Inflammatory macrophage treated with lipopolysaccharide for 4 hours (primary cell): ENCODE measurements around the gene RGS3.
"Not testable (repeated sequence)": the region's sequence is repeated elsewhere in the genome, so short reads cannot be mapped to it uniquely, and the experiment has no call there.

Source experiments
- DNase-seq: peaks from one replicate; pipeline ENCODE4 v3.0.0-alpha.2; 2020

RGS3 gene

GRCh38 chr9:113463418-113464285, at the start of gene RGS3:
Gene RGS3, plus strand, starts transcription at chr9:113463727. Its CDS starts 76 bp downstream, at chr9:113463803.
- DNase-seq, result no peak

DNA sequence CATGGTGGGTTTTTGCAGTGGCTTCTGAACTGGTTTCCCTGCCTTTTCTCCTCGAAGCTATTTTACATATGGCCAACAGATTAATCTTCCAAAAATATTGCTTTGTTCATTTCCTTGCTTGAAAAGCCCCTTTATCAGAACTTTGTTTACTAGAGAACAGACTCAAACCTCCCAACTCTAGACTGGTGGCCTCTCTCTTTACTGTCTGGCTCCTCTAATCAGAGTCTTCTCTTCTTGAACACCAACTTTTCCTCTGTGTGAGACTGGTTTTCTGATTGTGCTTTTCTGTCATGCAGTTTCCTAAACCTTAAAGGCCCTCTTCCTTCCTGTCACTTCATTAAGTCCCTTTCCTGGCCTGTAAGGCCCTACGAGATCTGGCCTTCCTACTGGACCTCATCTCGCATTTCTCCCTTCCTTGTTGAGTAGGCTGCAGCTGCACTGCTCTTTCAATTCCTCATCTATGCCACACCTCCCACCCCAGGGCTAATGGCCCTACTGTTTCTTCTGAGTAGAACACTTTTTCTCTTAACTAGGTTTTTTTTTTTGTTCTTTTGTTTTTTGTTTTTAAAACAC, 47.3 kb upstream of the RGS3 start:
- DNase-seq, result peak; percentile 82

DNA sequence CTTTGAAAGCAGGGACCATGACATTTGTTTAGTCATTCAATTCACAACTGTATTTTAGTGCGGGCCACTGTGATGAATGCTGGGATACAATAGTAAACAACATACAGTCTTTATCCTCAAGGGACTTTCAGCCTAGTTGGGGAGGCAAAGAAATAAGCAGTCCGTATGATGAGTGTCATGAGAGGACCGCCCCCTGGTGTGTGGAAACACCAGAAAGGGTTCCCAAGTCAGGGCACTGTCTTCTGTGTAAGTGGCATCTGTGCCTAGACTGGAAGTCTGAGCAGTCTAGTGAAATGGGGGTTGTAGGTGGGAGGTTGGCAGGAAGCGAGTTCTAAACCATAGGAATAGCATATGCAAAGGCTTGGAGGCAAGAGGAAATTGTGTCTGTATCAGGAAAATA, 46.2 kb upstream of the RGS3 start:
- DNase-seq, result peak; percentile 30

- no peak for DNase-seq
Observed at GRCh38 chr9:113421726-113422125, 41.8 kb upstream of the RGS3 start.

DNA sequence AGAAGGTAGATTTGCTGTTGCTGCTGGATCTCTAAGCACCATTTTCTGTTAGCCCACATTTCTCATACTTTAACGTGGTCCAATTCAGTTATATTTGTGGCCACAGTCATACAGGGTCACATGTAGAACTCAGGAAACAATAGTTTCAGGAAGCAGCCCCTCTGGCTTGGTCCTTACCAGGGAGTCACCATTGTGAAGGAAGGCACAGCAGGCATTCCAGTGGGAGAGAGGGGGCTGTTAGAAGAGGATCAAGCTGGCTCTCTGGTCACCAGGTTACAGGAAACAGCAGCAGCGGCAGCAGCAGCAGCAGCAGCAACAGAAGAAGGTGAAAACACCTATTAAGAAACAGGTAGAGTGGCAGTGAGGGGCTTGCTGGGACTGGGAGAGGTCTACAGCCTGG, 38.5 kb upstream of the RGS3 start:
- DNase-seq, result no peak

DNA sequence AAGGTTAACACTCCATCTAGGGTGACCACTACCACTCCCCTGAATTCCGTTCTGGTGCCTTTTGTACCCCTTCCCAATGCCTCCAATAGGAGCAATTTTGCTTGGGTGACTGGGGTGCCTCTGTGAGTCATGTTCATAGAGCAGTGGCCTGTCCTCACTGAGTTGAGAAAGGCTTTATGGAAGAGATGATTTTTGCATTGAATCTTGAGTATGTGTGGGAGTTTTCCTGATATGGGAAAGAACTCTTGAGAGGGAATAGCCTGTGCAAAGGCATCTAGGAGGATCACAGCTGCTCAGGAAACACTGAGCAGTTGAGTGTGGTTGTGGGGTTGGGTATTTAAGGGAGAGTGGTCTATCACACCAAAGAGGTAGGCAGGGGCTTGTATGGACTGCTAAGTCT, 36.8 kb upstream of the RGS3 start:
- no peak for DNase-seq

DNA sequence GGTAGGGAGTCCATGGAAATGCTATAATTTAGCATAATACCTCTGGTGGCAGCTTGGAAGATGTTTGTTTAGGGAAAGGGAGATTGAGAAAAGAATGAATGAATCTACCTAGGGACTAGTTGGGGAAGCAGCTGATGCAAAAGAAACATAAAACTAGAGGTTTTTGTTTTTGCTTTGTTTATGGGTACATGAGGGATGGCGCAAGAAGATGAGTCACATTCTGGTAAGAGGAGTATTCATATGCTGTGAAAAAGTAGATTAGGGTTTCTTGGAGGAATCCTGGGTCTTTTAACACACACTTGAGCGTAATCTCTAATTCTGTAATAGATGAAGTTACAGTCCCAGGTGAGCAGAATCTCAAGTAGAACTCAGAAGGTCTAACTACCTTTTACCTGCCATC, 35.9 kb upstream of the RGS3 start:
- DNase-seq, result peak; percentile 61

DNA sequence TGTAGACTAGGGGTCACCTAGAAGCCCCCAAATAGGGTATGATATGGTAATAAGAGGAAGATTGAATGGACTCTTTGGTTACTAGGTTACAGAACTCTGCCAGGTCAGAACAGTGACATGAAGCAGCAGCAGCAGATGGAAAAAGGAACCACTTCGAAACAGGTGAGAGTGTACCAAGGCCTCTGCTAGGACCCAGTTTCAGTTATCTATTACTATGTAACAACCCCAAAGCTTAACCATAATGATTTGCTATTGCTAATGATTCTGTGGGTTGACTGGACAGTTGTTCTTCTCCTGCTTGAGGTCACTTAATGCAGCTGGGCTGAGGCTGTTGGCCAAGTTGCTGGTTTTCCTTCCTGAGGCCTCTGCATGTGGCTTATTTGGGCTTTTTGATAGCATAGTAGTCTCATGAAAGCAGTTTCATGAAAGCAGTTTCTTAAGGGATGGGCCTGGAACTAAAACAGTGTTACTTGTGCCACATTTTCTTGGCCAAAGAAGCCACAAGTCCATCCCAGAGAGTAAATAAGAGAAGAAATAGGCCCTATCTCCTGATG, 35.4 kb upstream of the RGS3 start:
- no peak for DNase-seq

DNA sequence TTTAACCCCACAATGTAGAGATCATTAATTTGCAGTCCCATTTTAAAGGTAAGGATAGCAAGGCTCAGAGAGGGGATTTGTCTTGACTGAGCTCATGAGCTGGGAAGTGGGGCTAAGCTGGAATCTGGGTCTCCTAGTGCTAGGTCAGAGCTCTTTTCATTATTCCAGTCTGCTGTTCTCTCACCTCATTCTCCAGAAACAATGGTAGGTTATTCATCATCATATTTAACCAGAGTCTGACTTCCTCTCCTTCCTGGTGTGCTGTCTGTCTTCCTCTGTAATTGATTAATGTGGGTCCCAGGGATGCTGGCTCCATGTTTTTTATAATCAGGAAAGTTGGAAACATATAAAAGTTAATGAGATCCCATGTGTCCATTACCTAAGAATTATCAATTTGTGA, 32.3 kb upstream of the RGS3 start:
- no peak for DNase-seq

DNA sequence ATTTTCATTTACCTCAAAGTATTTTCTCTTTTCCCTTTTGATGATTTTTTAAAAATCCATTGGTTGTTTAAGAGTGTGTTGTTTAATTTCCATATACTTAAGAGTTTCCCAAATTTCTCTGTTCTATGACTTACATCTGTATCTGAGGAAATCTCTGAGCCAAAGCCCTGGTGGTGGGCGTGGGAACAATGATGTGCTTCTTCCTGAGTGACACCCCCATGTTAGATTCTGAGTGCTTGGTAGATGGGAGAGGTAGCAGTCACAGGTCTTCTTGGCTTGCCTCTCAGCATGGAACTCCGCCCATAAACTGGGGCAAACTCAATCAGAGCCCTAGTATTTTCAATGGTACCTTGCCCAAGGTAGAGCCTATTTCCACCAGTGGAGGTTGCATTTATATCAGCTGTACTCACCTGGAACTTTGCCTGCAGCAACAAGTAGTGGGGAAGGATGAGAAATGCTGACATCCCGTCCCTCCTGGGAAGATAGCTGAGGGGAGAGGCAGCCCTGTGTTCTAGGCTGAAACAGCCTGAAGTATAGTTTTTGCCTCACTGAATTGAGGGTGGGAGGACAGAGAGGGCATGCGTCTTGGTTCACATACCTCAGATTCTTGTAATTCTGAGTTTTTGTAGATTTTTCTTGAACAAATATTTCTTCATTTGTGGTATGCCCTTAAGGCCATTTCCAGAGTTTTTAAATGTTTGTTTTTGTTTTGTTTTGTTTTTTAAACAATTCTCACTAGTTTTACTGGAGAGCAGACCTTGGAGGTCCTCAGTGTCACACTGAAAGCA, 26.6 kb upstream of the RGS3 start:
- peak; percentile 72 for DNase-seq

DNA sequence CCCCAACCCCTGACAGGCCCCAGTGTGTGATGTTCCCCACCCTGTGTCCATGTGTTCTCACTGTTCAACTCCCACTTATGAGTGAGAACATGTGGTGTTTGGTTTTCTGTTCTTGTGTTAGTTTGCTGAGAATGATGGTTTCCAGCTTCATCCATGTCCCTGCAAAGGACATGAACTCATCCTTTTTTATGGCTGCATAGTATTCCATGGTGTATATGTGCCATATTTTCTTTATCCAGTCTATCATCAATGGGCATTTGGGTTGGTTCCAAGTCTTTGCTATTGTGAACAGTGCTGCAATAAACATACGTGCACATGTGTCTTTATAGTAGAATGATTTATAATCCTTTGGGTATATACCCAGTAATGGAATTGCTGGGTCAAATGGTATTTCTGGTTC, 25.8 kb upstream of the RGS3 start:
- not testable (repeated sequence) for DNase-seq

GRCh38 chr9:113444736-113445135, 18.8 kb upstream of the RGS3 start:
- DNase-seq, result no peak

- DNase-seq, result peak; percentile 38
Observed at GRCh38 chr9:113446323-113446740, 17.2 kb upstream of the RGS3 start.

- no peak for DNase-seq
Observed at GRCh38 chr9:113449376-113449775, 14.2 kb upstream of the RGS3 start.

- DNase-seq, result no peak
Observed at GRCh38 chr9:113452113-113452605, 11.4 kb upstream of the RGS3 start.

- DNase-seq, result no peak
Observed at GRCh38 chr9:113454914-113455761, 8.4 kb upstream of the RGS3 start.

GRCh38 chr9:113456235-113456634, 7.3 kb upstream of the RGS3 start:
- no peak for DNase-seq

DNA sequence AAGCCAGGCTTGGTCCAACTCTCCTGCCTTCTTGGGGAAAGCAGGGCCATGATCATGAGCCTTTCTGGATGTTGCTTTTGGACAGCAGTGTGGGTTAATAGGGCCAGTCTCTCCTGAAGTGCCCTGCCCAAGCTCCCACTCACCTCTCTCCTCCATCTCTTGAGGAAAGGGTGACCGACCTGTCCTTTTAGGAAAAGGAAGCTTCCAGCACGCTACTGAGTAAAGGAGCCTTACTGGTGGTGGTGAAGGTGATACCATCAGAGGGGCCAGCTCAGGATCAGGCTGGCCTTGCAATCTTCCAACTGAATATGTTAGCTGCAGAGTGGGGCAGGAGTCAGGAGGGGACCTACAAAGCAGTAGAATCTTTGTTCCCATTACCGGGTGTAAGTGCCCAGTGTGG, 2.2 kb upstream of the RGS3 start:
- DNase-seq, result no peak

DNA sequence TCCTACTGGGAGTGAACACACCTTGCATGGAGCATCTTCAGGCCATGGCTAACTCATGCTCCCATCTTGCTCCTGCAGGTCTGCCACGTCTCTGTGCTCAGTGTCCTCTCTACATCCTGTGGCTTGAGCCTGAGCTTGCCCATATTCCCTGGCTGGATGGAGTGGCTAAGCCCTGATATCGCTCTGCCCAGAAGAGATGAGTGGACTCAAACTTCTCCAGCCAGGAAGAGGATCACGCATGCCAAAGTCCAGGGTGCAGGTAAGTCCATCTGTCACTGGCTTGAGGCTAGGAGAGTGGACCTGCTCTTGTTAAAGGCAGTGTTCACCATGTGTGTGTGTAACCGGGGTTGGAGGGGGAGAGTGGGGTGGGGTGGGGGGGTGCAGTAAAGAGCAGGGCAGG, 1.6 kb upstream of the RGS3 start:
- DNase-seq, result no peak

- DNase-seq, result no peak
Observed at GRCh38 chr9:113462781-113463286, 693 bp upstream of the RGS3 start.

DNA sequence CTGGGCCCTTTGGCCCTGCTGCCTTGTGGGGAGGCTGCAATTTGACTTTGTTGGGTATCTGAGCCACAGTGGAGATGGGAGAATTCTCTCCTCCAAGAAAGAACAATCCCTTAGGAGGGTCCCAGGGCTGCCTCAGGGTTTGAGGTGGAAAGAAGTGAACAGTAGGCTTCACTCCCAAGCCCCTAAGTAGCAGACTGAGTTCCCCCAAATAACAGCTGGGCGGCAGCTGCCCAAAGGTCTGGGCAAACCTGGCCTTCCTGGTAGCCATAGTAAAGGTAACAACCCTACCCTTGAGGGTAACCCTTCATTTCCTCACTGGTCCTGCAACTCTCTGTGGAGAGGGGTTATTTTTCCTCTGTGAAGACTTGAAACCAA, 746 bp downstream of the RGS3 start:
- no peak for DNase-seq

- DNase-seq, result no peak
Observed at GRCh38 chr9:113465599-113466140, 2.1 kb downstream of the RGS3 start.
